ENCODE data around the gene FHL3. TPM values are rescaled to one million over a fixed set of nuclear protein-coding genes. Genes with fewer than 3 reads are reported as not detected.
A peak's percentile ranks its signal among the peaks of the same experiment; 100 is the strongest.

Gene FHL3
- total RNA-seq, 1 donor from 2014 or later, result 70.1 TPM

GRCh38 chr1:38014724-38015424 is 9.6 kb upstream of the FHL3 start:
- no peak for DNase-seq (ENCODE audit: low read depth)

GRCh38 chr1:38014171-38014570 is 8.9 kb upstream of the FHL3 start:
- DNase-seq (ENCODE audit: low read depth), result no peak

GRCh38 chr1:38013227-38013622 is 7.9 kb upstream of the FHL3 start:
- DNase-seq (ENCODE audit: low read depth), result no peak

- DNase-seq (ENCODE audit: low read depth), result peak; percentile 99
These were observed 7.3 kb upstream of the FHL3 start, which contains the start of gene UTP11 for GRCh38 chr1:38012363-38013226. UTP11 (plus strand) TSS chr1:38012734; CDS start chr1:38012803, 69 bp downstream.

GRCh38 chr1:38009841-38010180 is 4.5 kb upstream of the FHL3 start:
- DNase-seq (ENCODE audit: low read depth), result no peak

GRCh38 chr1:38009088-38009840 is 4.0 kb upstream of the FHL3 start:
- DNase-seq (ENCODE audit: low read depth), result peak; percentile 86

- DNase-seq (ENCODE audit: low read depth), result peak; percentile 50
These were observed 904 bp upstream of the FHL3 start for GRCh38 chr1:38006008-38006828.

GRCh38 chr1:38004284-38005108 is 818 bp downstream of the FHL3 start:
- peak; percentile 40 for DNase-seq (ENCODE audit: low read depth)

GRCh38 chr1:38003261-38004250 is 1.8 kb downstream of the FHL3 start:
- peak; percentile 91 for DNase-seq (ENCODE audit: low read depth)

- peak; percentile 85 for DNase-seq (ENCODE audit: low read depth)
These were observed 4.5 kb downstream of the FHL3 start for GRCh38 chr1:38000529-38001455.

- DNase-seq (ENCODE audit: low read depth), result no peak
These were observed 5.1 kb downstream of the FHL3 start for GRCh38 chr1:38000233-38000528.

GRCh38 chr1:37999430-38000232 is 5.7 kb downstream of the FHL3 start:
- DNase-seq (ENCODE audit: low read depth), result peak; percentile 68

- no peak for DNase-seq (ENCODE audit: low read depth)
These were observed 6.3 kb downstream of the FHL3 start for GRCh38 chr1:37998913-37999429.

GRCh38 chr1:37998089-37998808 is 7.1 kb downstream of the FHL3 start:
- DNase-seq (ENCODE audit: low read depth), result no peak

- DNase-seq (ENCODE audit: low read depth), result no peak
These were observed 7.8 kb downstream of the FHL3 start for GRCh38 chr1:37997256-37998088.
